Activated CD4-positive, alpha-beta T cell treated with anti-CD3 and anti-CD28 coated beads for 36 hours (primary cell): ENCODE results near the gene LRMDA. TPM values are rescaled to one million over a fixed set of nuclear protein-coding genes. Genes with fewer than 3 reads are reported as not detected.

Source experiments
- ATAC-seq: fragments of 200-7000 bp; cut with Tn5 transposase; one replicate; pipeline ENCODE4 v1.10.0; 2021; ENCODE audit warnings: mild to moderate bottlenecking, moderate library complexity
- CTCF ChIA-PET: fragments of 350-600 bp; sonication (Branson Sonifier 250); formaldehyde crosslinking; loops from one replicate; lab custom pipeline; 2021; ENCODE audit warnings: antibody characterized with exemption; lab: Charles Lee
- POLR2A ChIA-PET: fragments of 350-600 bp; sonication (Branson Sonifier 250); formaldehyde crosslinking; loops from one replicate; lab custom pipeline; 2021; ENCODE audit warnings: antibody characterized with exemption, inconsistent platforms; lab: Charles Lee
- DNase-seq: peaks from one replicate; pipeline ENCODE4 v3.0.0-alpha.2; 2020
- H3K27ac Mint-ChIP-seq: one replicate; pipeline ENCODE4 v1.8.0; 2021; ENCODE audit warnings: mixed read lengths
- H3K27me3 Mint-ChIP-seq: one replicate; pipeline ENCODE4 v1.8.0; 2021; ENCODE audit warnings: mixed read lengths
- H3K36me3 Mint-ChIP-seq: one replicate; pipeline ENCODE4 v1.8.0; 2021; ENCODE audit warnings: low read depth, mixed read lengths
- H3K4me1 Mint-ChIP-seq: one replicate; pipeline ENCODE4 v1.8.0; 2021; ENCODE audit warnings: mixed read lengths
- H3K4me3 Mint-ChIP-seq: one replicate; pipeline ENCODE4 v1.8.0; 2021; ENCODE audit warnings: mild to moderate bottlenecking, moderate library complexity, mixed read lengths
- H3K9me3 Mint-ChIP-seq: one replicate; pipeline ENCODE4 v1.8.0; 2021; ENCODE audit warnings: low read depth, mixed read lengths
- intact Hi-C, 2 experiments: fragments of 100-400 bp; cut with DNase I in 1 of 2; cut with micrococcal nuclease in 1 of 2; formaldehyde crosslinking; loops; one replicate each; pipeline versions ENCODE4 v1.14.2 to v1.15.1; 2022 to 2024; cut with DNase I, micrococcal nuclease
- total RNA-seq, 2 experiments: library from RNA; stranded (reverse); gene quantifications; one replicate each; pipeline ENCODE4 v1.2.3, GENCODE V29; 2021

LRMDA gene
- total RNA-seq, 2 experiments from 2014 or later = not detected

DNA sequence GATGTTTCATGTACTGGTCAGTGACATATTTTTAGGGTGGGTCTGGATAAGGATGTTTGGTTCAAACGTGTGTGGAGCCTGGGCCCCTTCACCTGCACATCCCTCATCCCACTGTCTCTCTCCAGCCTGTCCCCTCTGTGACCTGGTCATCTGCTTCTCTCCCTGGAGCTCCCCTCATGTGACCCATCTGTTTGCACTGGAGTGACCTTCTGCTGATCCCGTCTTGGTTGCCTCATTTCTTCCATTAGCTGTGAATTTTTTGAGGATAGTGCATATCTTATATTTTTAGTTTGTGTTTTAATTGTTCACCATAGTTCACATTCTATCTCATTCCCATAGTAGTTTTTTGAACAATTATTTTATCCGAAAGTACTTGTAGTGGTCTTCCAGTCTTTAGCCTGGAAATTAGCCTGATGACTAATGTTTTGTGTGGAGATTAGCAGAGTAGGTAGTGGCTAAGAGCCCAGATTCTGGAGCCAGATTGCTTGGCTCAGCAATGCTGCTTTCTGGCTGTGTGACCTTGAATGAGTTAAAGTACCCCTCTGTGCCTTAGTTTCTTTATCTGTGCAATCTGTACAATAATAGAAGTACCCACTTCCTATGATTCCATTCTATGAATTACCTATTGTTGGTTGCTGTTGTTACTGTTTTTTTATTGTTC lies 224.5 kb downstream of the LRMDA start:
- Mint-ChIP-seq H3K4me3 (no peak overlapping the region), H3K4me1 (no peaks in the 10 kb centered on the region), H3K27ac (no peak overlapping the region), H3K9me3 (no peaks in the 10 kb centered on the region), H3K27me3 (peaks cover 4% of the 10 kb centered on the region), H3K36me3 (no peaks in the 10 kb centered on the region)
- POLR2A ChIA-PET = no interaction called here
- DNase-seq = no peak
- CTCF ChIA-PET = no interaction called here
- intact Hi-C loops = no loop called here
- ATAC-seq = no peak

- no peaks in the 10 kb centered on the region for H3K36me3 Mint-ChIP-seq
- intact Hi-C loops = no loop called here
- DNase-seq = no peak
- no peaks in the 10 kb centered on the region for H3K4me1 Mint-ChIP-seq
- POLR2A ChIA-PET = no interaction called here
- CTCF ChIA-PET = no interaction called here
- no peak overlapping the region for H3K27ac Mint-ChIP-seq
- no peak for ATAC-seq
- H3K4me3 Mint-ChIP-seq = no peak overlapping the region
- H3K9me3 Mint-ChIP-seq = no peaks in the 10 kb centered on the region
- H3K27me3 Mint-ChIP-seq = peaks cover 7% of the 10 kb centered on the region
Measured at GRCh38 chr10:75657351-75657750, 225.9 kb downstream of the LRMDA start.

- no peak overlapping the region for H3K4me3 Mint-ChIP-seq
- H3K27me3 Mint-ChIP-seq = peaks cover 9% of the 10 kb centered on the region
- no peak overlapping the region for H3K27ac Mint-ChIP-seq
- H3K9me3 Mint-ChIP-seq = no peaks in the 10 kb centered on the region
- POLR2A ChIA-PET = no interaction called here
- DNase-seq (no peak), ATAC-seq (no peak)
- intact Hi-C loops = no loop called here
- no peaks in the 10 kb centered on the region for H3K4me1 Mint-ChIP-seq
- CTCF ChIA-PET = no interaction called here
- H3K36me3 Mint-ChIP-seq = no peaks in the 10 kb centered on the region
Measured at GRCh38 chr10:75658036-75658435, 226.6 kb downstream of the LRMDA start.

DNA sequence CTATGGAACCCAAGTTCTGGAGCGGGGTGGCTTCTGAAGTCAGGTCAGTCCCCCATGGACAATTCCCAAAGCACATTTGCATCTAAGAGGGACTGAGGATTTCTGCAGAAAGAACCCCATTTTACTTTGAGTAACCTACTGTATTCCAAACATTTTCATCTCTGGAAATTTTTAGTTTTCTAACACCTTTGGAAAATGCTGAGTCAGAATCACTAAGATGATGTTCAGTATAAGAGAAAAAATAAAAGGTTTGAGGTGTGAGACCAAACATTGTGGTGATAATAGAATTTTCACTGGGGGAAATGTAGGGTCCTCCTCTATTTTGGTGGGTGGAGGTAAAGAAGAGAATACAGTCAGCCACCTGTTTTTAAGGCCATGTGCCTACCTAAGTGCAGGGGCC lies 227.1 kb downstream of the LRMDA start:
- Mint-ChIP-seq H3K27me3 (peaks cover 9% of the 10 kb centered on the region), H3K4me1 (no peaks in the 10 kb centered on the region), H3K9me3 (no peaks in the 10 kb centered on the region), H3K27ac (no peak overlapping the region), H3K4me3 (no peak overlapping the region), H3K36me3 (no peaks in the 10 kb centered on the region)
- ChIA-PET POLR2A (no interaction called here), CTCF (interaction anchor here (1.0 kb wide), 1 partner anchor 33 kb away, joined by 3 read pairs; no protein-coding TSS in a partner anchor)
- intact Hi-C loops = no loop called here
- DNase-seq (no peak), ATAC-seq (no peak)

DNA sequence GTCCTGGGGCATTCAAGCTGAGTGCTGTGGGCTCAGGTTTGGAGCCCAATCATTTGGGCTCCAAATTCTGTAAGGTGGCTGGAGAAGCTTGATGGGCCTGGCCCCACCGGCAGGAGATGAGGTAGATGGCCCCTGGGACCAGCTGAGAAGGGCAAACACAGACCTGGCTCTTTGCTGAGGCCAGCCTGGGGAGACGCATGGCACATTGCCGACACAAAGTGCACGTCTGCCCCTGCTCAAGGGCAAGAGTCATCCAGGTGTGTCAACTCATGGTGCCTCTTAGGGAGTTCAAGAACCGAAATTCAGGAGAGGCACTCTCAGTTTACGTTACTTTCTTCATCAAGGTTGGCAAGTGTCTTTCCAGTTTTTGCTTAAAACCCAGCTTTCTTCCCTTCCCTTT lies 227.5 kb downstream of the LRMDA start:
- ATAC-seq (no peak), DNase-seq (no peak)
- CTCF ChIA-PET = interaction anchor here (1.0 kb wide), 1 partner anchor 33 kb away, joined by 3 read pairs; no protein-coding TSS in a partner anchor
- no peaks in the 10 kb centered on the region for H3K9me3 Mint-ChIP-seq
- no peaks in the 10 kb centered on the region for H3K36me3 Mint-ChIP-seq
- no peaks in the 10 kb centered on the region for H3K4me1 Mint-ChIP-seq
- H3K4me3 Mint-ChIP-seq = no peak overlapping the region
- intact Hi-C loops = no loop called here
- H3K27ac Mint-ChIP-seq = no peak overlapping the region
- peaks cover 8% of the 10 kb centered on the region for H3K27me3 Mint-ChIP-seq
- POLR2A ChIA-PET = no interaction called here

DNA sequence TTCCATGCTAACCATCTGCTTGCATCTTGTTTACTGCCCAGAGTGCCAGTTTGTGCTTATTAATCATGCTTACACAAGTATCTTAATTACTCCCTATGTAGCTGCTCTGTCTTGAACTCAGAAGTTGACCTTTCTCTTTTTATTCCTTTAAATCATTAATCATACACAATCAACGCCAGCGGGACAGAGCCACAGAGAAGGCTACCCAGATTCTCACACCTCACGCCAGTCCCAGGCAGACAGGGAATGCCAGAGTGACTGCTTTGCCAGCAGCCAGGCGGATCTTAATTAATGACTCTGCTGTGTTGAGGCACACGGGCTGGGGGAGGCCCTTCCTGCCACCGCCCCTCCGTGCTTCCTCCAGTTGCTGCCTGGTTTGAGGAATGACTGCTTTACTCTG lies 229.4 kb downstream of the LRMDA start:
- Mint-ChIP-seq H3K36me3 (no peaks in the 10 kb centered on the region), H3K9me3 (no peaks in the 10 kb centered on the region), H3K27ac (no peak overlapping the region), H3K27me3 (peaks cover 10% of the 10 kb centered on the region), H3K4me1 (no peaks in the 10 kb centered on the region), H3K4me3 (no peak overlapping the region)
- no peak for ATAC-seq
- POLR2A ChIA-PET = no interaction called here
- CTCF ChIA-PET = no interaction called here
- intact Hi-C loops = no loop called here
- no peak for DNase-seq

DNA sequence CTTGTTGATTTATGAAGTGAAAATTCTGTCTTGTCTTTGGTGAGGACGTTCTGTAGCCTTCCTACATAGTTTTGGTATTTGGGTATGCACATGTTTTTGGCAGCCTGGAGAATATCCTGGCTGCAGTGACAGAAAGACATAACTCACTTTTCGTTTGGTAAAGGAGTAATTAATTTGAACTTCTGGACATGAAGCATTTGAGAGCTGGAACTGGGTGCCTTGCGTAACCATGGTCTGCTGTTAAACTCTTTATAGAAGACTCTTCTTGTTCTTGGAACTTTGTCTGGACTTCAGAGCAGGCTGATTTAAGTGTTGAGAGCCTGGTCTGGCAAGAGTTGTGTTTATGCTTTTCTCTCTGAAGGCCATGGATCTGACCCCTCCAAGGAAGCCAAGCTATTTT lies 231.3 kb downstream of the LRMDA start:
- Mint-ChIP-seq H3K36me3 (no peaks in the 10 kb centered on the region), H3K4me1 (no peaks in the 10 kb centered on the region), H3K4me3 (no peak overlapping the region), H3K27me3 (peaks cover 10% of the 10 kb centered on the region), H3K27ac (no peak overlapping the region), H3K9me3 (no peaks in the 10 kb centered on the region)
- POLR2A ChIA-PET = no interaction called here
- CTCF ChIA-PET = no interaction called here
- ATAC-seq (no peak), DNase-seq (no peak)
- intact Hi-C loops = no loop called here

DNA sequence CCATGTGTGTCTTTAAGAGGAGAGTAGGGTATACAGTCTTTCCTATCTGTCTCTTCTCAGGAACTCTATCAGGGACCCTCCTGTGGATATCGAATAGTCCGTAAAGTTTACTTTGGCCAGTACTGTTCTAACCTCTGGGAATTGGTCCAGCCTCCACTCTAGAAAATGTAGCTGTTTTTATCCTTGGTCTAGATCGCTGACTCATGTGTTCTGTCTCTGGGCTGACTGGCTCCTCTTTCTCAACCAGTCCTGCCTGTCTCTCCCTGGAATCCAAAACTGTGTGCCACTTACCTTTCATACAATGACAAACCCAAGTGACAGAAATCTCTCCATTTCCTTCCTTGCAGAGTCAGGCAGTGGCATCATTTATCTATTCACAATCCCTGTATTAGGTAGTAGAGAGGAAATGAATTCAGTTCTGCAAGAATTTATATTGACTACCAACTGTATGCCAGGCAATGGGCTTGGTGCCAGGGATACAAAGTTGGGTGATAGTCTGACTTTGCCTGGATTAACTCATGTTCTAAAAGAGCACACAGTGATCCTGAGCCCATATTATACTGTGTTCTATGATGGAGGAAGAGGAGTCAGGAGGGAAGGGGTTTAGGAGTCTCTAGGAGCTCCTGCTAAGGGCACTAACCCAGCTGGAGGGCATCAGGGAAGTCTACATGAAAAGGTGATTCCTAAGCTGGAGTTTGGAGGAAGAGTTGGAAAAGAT lies 232.7 kb downstream of the LRMDA start:
- Mint-ChIP-seq H3K27ac (no peak overlapping the region), H3K4me3 (no peak overlapping the region), H3K27me3 (peaks cover 10% of the 10 kb centered on the region), H3K9me3 (no peaks in the 10 kb centered on the region), H3K36me3 (no peaks in the 10 kb centered on the region), H3K4me1 (no peaks in the 10 kb centered on the region)
- ChIA-PET POLR2A (no interaction called here), CTCF (no interaction called here)
- ATAC-seq = no peak
- intact Hi-C loops = no loop called here
- no peak for DNase-seq

DNA sequence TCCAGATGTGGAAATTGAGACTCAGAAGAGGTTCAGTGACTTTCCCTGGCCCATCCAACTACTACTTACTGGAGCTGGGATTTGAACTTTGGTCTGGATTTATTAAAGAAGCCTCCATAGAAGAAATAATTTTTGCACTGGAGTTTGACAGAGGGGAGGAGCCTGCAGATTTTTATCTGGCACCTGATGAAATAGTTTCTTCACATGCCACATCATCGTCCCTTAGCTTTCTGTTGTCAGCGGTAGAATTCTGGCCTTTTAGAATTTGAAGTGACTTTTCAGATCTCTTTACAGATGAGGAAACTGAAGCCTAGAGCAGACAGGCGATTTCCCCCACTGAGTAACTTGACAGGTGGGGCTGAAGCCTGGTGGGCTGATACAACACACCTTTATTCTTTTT lies 233.5 kb downstream of the LRMDA start:
- CTCF ChIA-PET = interaction anchor here (0.6 to 0.7 kb wide), 2 partner anchors 100 to 307 kb away, joined by 3 to 6 read pairs; no protein-coding TSS in a partner anchor
- no peak for DNase-seq
- Mint-ChIP-seq H3K27ac (no peak overlapping the region), H3K4me1 (no peaks in the 10 kb centered on the region), H3K27me3 (peaks cover 7% of the 10 kb centered on the region), H3K4me3 (no peak overlapping the region), H3K9me3 (no peaks in the 10 kb centered on the region), H3K36me3 (no peaks in the 10 kb centered on the region)
- POLR2A ChIA-PET = no interaction called here
- no peak for ATAC-seq
- intact Hi-C loops = no loop called here

DNA sequence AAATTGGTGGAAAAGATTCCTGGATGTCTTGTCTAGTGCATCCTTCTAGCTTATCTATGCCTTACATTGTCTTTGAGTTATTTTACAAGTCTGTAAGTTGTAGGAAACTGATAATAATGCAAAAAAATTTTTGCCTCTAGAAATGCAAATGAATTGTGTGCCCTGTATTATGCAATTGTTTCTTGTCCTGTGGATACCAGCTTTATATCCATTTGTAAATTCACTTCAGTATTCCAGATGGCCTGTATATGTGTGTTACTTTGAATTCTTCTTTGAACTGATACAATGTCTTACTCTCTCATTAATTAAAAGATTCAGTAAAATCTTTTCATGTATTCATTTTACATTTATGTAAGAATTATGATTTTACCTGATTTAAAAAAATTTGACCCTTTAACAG lies 234.3 kb downstream of the LRMDA start:
- POLR2A ChIA-PET = no interaction called here
- Mint-ChIP-seq H3K27ac (no peak overlapping the region), H3K9me3 (no peaks in the 10 kb centered on the region), H3K4me3 (no peak overlapping the region), H3K27me3 (peaks cover 8% of the 10 kb centered on the region), H3K4me1 (no peaks in the 10 kb centered on the region), H3K36me3 (no peaks in the 10 kb centered on the region)
- DNase-seq = no peak
- intact Hi-C loops = no loop called here
- ATAC-seq = no peak
- CTCF ChIA-PET = interaction anchor here (0.7 kb wide), 1 partner anchor 99 kb away, joined by 6 read pairs; no protein-coding TSS in a partner anchor

DNA sequence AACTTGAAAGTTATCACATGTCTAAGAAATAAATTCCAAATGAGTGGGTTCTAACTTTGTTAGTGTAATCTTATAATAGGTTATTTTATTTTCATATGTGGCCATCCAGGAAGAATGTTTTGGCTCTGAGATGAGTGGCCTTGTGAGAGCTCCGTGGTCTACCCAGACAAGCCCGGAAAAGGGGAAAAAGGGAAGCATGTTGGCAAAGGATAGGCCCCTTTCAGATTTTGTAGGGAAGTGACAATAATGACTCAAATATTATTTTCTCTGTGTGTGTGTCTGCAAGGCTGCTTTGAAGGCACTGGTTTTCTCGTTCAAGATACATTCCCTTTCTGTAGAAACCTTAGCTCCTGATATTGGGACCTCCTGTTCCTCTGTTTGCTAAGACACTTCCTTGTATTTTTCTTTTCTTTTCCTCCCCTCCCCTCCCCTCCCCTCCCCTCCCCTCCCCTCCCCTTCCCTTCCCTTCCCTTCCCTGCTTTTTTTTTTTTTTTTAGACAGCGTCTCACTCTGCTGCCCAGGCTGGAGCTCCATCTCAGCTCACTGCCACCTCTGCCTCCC lies 240.8 kb downstream of the LRMDA start:
- ATAC-seq = no peak
- H3K36me3 Mint-ChIP-seq = no peaks in the 10 kb centered on the region
- DNase-seq = no peak
- intact Hi-C loops = no loop called here
- ChIA-PET POLR2A (no interaction called here), CTCF (no interaction called here)
- H3K4me1 Mint-ChIP-seq = no peaks in the 10 kb centered on the region
- no peak overlapping the region for H3K27ac Mint-ChIP-seq
- H3K27me3 Mint-ChIP-seq = peaks cover 9% of the 10 kb centered on the region
- H3K4me3 Mint-ChIP-seq = no peak overlapping the region
- no peaks in the 10 kb centered on the region for H3K9me3 Mint-ChIP-seq

DNA sequence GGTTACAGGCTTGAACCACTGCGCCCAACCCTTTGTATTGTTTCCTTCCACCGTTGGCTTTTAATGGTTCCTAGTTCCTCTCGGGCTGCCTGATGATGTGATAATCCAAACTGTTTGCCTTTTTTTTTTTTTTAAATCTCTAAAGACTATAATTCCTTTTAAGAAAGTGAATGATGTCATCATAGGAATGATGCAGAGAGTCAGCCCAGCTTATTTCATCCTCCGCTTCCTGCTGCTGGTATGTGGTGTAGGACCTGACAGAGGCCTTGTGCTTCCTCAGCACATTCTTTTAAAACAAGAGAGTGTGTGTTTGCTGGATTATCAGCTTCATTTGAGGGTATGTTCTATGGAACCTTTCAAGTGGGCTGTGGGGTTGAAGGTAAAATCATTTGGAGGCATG lies 241.4 kb downstream of the LRMDA start:
- no peaks in the 10 kb centered on the region for H3K9me3 Mint-ChIP-seq

More for the DNA sequence above, 241.4 kb downstream of the LRMDA start:
- ChIA-PET CTCF (no interaction called here), POLR2A (no interaction called here)
- ATAC-seq (no peak), DNase-seq (no peak)
- Mint-ChIP-seq H3K27me3 (peaks cover 9% of the 10 kb centered on the region), H3K27ac (no peak overlapping the region), H3K4me3 (no peak overlapping the region), H3K4me1 (no peaks in the 10 kb centered on the region), H3K36me3 (no peaks in the 10 kb centered on the region)
- intact Hi-C loops = no loop called here
